HepG2 (cell line): ENCODE results near the gene GPS1. TPM values are rescaled to one million over a fixed set of nuclear protein-coding genes. Genes with fewer than 3 reads are reported as not detected.
A peak's percentile ranks its signal among the peaks of the same experiment; 100 is the strongest.

Experiments
- DZIP1 ChIP-seq: sonication (generic); formaldehyde crosslinking; IDR thresholded peaks from 2 replicates; pipeline ENCODE4 v1.5.0; 2020; ENCODE audit warnings: mild to moderate bottlenecking, missing genetic modification reagents
- ELK4 ChIP-seq: sonication (generic); formaldehyde crosslinking; IDR thresholded peaks from 2 replicates; pipeline ENCODE4 v1.9.0; 2021; ENCODE audit warnings: missing genetic modification reagents, borderline replicate concordance
- FOSL1 ChIP-seq: sonication (generic); formaldehyde crosslinking; IDR thresholded peaks from 2 replicates; pipeline ENCODE4 v1.9.0; 2021; ENCODE audit warnings: missing genetic modification reagents, borderline replicate concordance
- HDAC6 ChIP-seq: fragments of 200-600 bp; sonication (generic); IDR thresholded peaks from 2 replicates; pipeline ENCODE4 v1.7.0; 2017; ENCODE audit warnings: mild to moderate bottlenecking, antibody characterized with exemption, low read length, low read depth
- HIC2 ChIP-seq: sonication (generic); formaldehyde crosslinking; IDR thresholded peaks from 2 replicates; pipeline ENCODE4 v1.9.0; 2022; ENCODE audit warnings: low read depth, missing genetic modification reagents
- HNF4G ChIP-seq, 2 experiments: sonication (generic) in 1 of 2; formaldehyde crosslinking in 1 of 2; IDR thresholded peaks; 2 replicates each; pipeline versions ENCODE4 v1.4.0 to v1.6.1; 2011 to 2020; ENCODE audit warnings: borderline replicate concordance in 2 of 2, low read depth in 2 of 2, mild to moderate bottlenecking in 2 of 2, low read length in 1 of 2, missing genetic modification reagents in 1 of 2, moderate library complexity in 1 of 2
- IKZF4 ChIP-seq: sonication (generic); formaldehyde crosslinking; IDR thresholded peaks from 2 replicates; pipeline ENCODE4 v1.5.1; 2020; ENCODE audit warnings: borderline replicate concordance, mild to moderate bottlenecking, low read depth, missing genetic modification reagents; ENCODE audit errors: not compliant biosample characterization
- NONO ChIP-seq, 2 experiments: fragments of 450-650 bp in 1 of 2; sonication (generic) in 1 of 2; formaldehyde crosslinking in 1 of 2; IDR thresholded peaks in 1 of 2; conservative IDR thresholded peaks in 1 of 2; 2 replicates each; pipeline versions ENCODE4 v1.6.1 to v1.8.0; 2017 to 2022; ENCODE audit warnings: mild to moderate bottlenecking in 1 of 2, missing genetic modification reagents in 1 of 2, moderate library complexity in 1 of 2
- NR1H2 ChIP-seq: sonication (generic); formaldehyde crosslinking; IDR thresholded peaks from 2 replicates; pipeline ENCODE4 v1.8.1; 2022; ENCODE audit warnings: low read depth, missing genetic modification reagents, borderline replicate concordance
- SNRNP70 ChIP-seq: fragments of 200-400 bp; formaldehyde crosslinking; IDR thresholded peaks from 2 replicates; pipeline ENCODE4 v1.6.1; 2017; ENCODE audit warnings: mild to moderate bottlenecking, low read depth, low read length, moderate library complexity
- ZFY ChIP-seq: sonication (generic); formaldehyde crosslinking; IDR thresholded peaks from 2 replicates; pipeline ENCODE4 v1.4.0; 2020; ENCODE audit warnings: missing genetic modification reagents
- ZMAT3 ChIP-seq: sonication (generic); formaldehyde crosslinking; conservative IDR thresholded peaks from 2 replicates; pipeline ENCODE4 v1.7.0; 2021; ENCODE audit warnings: missing genetic modification reagents
- ZNF138 ChIP-seq: sonication (generic); formaldehyde crosslinking; IDR thresholded peaks from 2 replicates; pipeline ENCODE4 v1.5.0; 2020; ENCODE audit warnings: mild to moderate bottlenecking, low read depth, missing genetic modification reagents
- ZNF260 ChIP-seq: sonication (generic); formaldehyde crosslinking; IDR thresholded peaks from 2 replicates; pipeline ENCODE4 v1.4.0; 2020; ENCODE audit warnings: missing genetic modification reagents, low read depth, mild to moderate bottlenecking, borderline replicate concordance
- ZNF264 ChIP-seq: sonication (generic); formaldehyde crosslinking; IDR thresholded peaks from 2 replicates; pipeline ENCODE4 v1.4.0; 2020; ENCODE audit warnings: missing genetic modification reagents
- ZNF530 ChIP-seq: sonication (generic); formaldehyde crosslinking; IDR thresholded peaks from 2 replicates; pipeline ENCODE4 v1.5.0; 2020; ENCODE audit warnings: low read depth, mild to moderate bottlenecking, missing genetic modification reagents
- ZNF563 ChIP-seq: sonication (generic); formaldehyde crosslinking; IDR thresholded peaks from 2 replicates; pipeline ENCODE4 v1.8.0; 2022; ENCODE audit warnings: mild to moderate bottlenecking, moderate library complexity, missing genetic modification reagents
- ZNF710 ChIP-seq: sonication (generic); formaldehyde crosslinking; IDR thresholded peaks from 2 replicates; pipeline ENCODE4 v1.5.0; 2020; ENCODE audit warnings: mild to moderate bottlenecking, missing genetic modification reagents, borderline replicate concordance
- ZNF878 ChIP-seq: sonication (generic); formaldehyde crosslinking; IDR thresholded peaks from 2 replicates; pipeline ENCODE4 v1.8.1; 2023; ENCODE audit warnings: mild to moderate bottlenecking, missing genetic modification reagents, moderate library complexity
- polyA plus RNA-seq, 8 experiments: library from polyadenylated mRNA; depleted of rRNA in 3 of 8; stranded (reverse) in 7 of 8; unstranded in 1 of 8; fragments of >200 nt; fragmentation: Illumina TruSeq in 4 of 8; extraction: Trizol in 4 of 8; gene quantifications; 2 replicates each; pipeline versions ENCODE4 v1.2.1 to v1.2.3, GENCODE V29; 2011 to 2016; ENCODE audit warnings: low read depth in 4 of 8, missing spikeins in 1 of 8, mixed read lengths in 1 of 8; ENCODE audit not compliant: insufficient read depth in 1 of 8
- total RNA-seq, 5 experiments: library from RNA; depleted of rRNA; stranded (reverse); fragments of >200 nt; fragmentation: Illumina TruSeq; extraction: Trizol; gene quantifications; 2 replicates each; pipeline ENCODE4 v1.2.3, GENCODE V29; 2016; ENCODE audit warnings: low read depth in 1 of 5

The GPS1 gene
- total and polyA plus RNA-seq, 2 of the 13 experiments (the other 11 are each of a cell fraction or from before 2014, with no cell fraction given) = 124 to 128 TPM

GRCh38 chr17:82105882-82106687, 54.4 kb downstream of the GPS1 start (continued):
- TF ChIP-seq DZIP1 (CRISPR knock-in tag) (no peak; the same call in 1 of the 2 replicates), ZMAT3 (CRISPR knock-in tag) (peak; percentile 94; the same call in 1 of the 2 replicates), ZNF563 (peak; percentile 18; the same call in 1 of the 2 replicates), ZNF710 (CRISPR knock-in tag) (peak; percentile 72), ZNF530 (CRISPR knock-in tag) (no peak), ZNF138 (CRISPR knock-in tag) (no peak), SNRNP70 (no peak), FOSL1 (CRISPR knock-in tag) (no peak), ZFY (CRISPR knock-in tag) (peak; percentile 98), ZNF264 (CRISPR knock-in tag) (no peak; the same call in 1 of the 2 replicates), NR1H2 (CRISPR knock-in tag) (no peak), HNF4G (IDR thresholded peaks at IDR 0.05; ENCODE audit: borderline replicate concordance, low read depth, low read length) (no peak; the same call in 1 of the 2 replicates), HNF4G (CRISPR knock-in tag; IDR thresholded peaks at IDR 0.05; ENCODE audit: borderline replicate concordance, low read depth) (peak; percentile 81; the same call in 1 of the 2 replicates), ZNF260 (CRISPR knock-in tag) (no peak; the same call in 1 of the 2 replicates), NONO (IDR thresholded peaks at IDR 0.05) (no peak), NONO (CRISPR knock-in tag; conservative IDR thresholded peaks at IDR 0.05) (peak; percentile 95), HIC2 (CRISPR knock-in tag) (peak; percentile 91), IKZF4 (CRISPR knock-in tag) (peak; percentile 82), ZNF878 (CRISPR knock-in tag) (peak; percentile 47; the same call in 1 of the 2 replicates), ELK4 (no peak), HDAC6 (no peak)
